Measurements from ENCODE around the gene ANKH. TPM values are rescaled to one million over a fixed set of nuclear protein-coding genes. Genes with fewer than 3 reads are reported as not detected.
A peak's percentile ranks its signal among the peaks of the same experiment; 100 is the strongest.

Gene ANKH
- total and polyA plus RNA-seq, 10 of the 15 experiments (the other 5 are each of a cell fraction or from before 2014, with no cell fraction given) = 2.1 to 43.9 (median 14.4) TPM

GRCh38 chr5:14851999-14852526, 19.5 kb downstream of the ANKH start (continued):
- TF ChIP-seq HSF1 (IDR thresholded peaks at IDR 0.05; ENCODE audit: low read depth, low read length) = no peak

GRCh38 chr5:14851597-14851996, 20.0 kb downstream of the ANKH start:
- no TSS peak for BruUV-seq (replicated peaks)
- Histone ChIP-seq H3K4me2 (ENCODE audit: control insufficient read depth, insufficient read depth) (no peak overlapping the region), H3K27me3 (replicated peaks in 1 of 2; ENCODE audit: control insufficient read depth in 2 of 2, insufficient read depth in 2 of 2, low read length in 1 of 2) (no peaks in the 10 kb centered on the region), H3K79me2 (ENCODE audit: control insufficient read depth, insufficient read depth, low read length) (no peaks in the 10 kb centered on the region; the same call in 1 of the 2 replicates), H3K36me3 (ENCODE audit: control insufficient read depth in 2 of 2, insufficient read depth in 2 of 2, low read length in 1 of 2) (no peaks in the 10 kb centered on the region; a peak in 1 of 4 replicates), H3K4me1 (ENCODE audit: control insufficient read depth, insufficient read depth, low read length) (no peaks in the 10 kb centered on the region), H3K4me3 (no peak overlapping the region), H3K9ac (ENCODE audit: control insufficient read depth, insufficient read depth, low read length) (no peak overlapping the region), H4K20me1 (ENCODE audit: control insufficient read depth, insufficient read depth) (no peaks in the 10 kb centered on the region), H2AFZ (ENCODE audit: control insufficient read depth, low read depth, low read length) (no peak overlapping the region), H3K9me3 (replicated peaks; ENCODE audit: control insufficient read depth, insufficient read depth, low read length) (no peaks in the 10 kb centered on the region), H3K27ac (ENCODE audit: control insufficient read depth, insufficient read depth) (no peak overlapping the region)
- CTCF ChIA-PET = interaction anchor here (0.7 to 1.5 kb wide), 3 partner anchors 10 to 144 kb away, joined by 4 to 5 read pairs (median 5); no protein-coding TSS in a partner anchor
- intact Hi-C loops (cut with micrococcal nuclease; ENCODE audit: unreplicated experiment) = no loop called here
- SMC1A ChIA-PET (ENCODE audit: uncharacterized antibody, unreplicated experiment) = interaction anchor here (1.1 to 1.6 kb wide), 4 partner anchors 11 to 36 kb away, joined by 3 to 5 read pairs (median 4); no protein-coding TSS in a partner anchor
- peak; percentile 57 for ATAC-seq
- TF ChIP-seq BRCA1 (IDR thresholded peaks at IDR 0.05; ENCODE audit: low read depth, low read length) (no peak), NR2C1 (IDR thresholded peaks at IDR 0.05) (no peak), SPI1 (IDR thresholded peaks at IDR 0.05; ENCODE audit: borderline replicate concordance, insufficient read depth, low read depth, low read length) (peak; percentile 73)
- RAD21 ChIA-PET (ENCODE audit: unreplicated experiment) = interaction anchor here (1.2 kb wide), 1 partner anchor 16 kb away, joined by 3 read pairs; no protein-coding TSS in a partner anchor
- POLR2A ChIA-PET = interaction anchor here (1.2 kb wide), 1 partner anchor 14 kb away, joined by 3 read pairs; no protein-coding TSS in a partner anchor
- no peak for FAIRE-seq
- in situ Hi-C loops (cut with MboI) = no loop called here
- no peak for DNase-seq (ENCODE audit: low read depth, low spot score)

Measured in GM12878 (cell line).